Activated CD4-positive, alpha-beta T cell treated with anti-CD3 and anti-CD28 coated beads, Interleukin-2, amount 10 ng/mL, durations not matched to agents 24 days and 14 days (primary cell): Measurements from ENCODE around the gene HSPG2. TPM values are rescaled to one million over a fixed set of nuclear protein-coding genes. Genes with fewer than 3 reads are reported as not detected.
A peak's percentile ranks its signal among the peaks of the same experiment; 100 is the strongest.

Experiments
- DNase-seq: peaks from one replicate; pipeline ENCODE4 v3.0.0; 2022
- H3K27ac Mint-ChIP-seq: one replicate; pipeline ENCODE4 v1.8.0; 2022; ENCODE audit warnings: mild to moderate bottlenecking, mixed read lengths
- H3K27me3 Mint-ChIP-seq: one replicate; pipeline ENCODE4 v1.8.0; 2022; ENCODE audit warnings: mixed read lengths
- H3K36me3 Mint-ChIP-seq: one replicate; pipeline ENCODE4 v1.8.0; 2022; ENCODE audit warnings: low read depth, mild to moderate bottlenecking, mixed read lengths
- H3K4me1 Mint-ChIP-seq: one replicate; pipeline ENCODE4 v1.8.0; 2021; ENCODE audit warnings: mixed read lengths
- H3K4me3 Mint-ChIP-seq: one replicate; pipeline ENCODE4 v1.8.0; 2022; ENCODE audit warnings: mild to moderate bottlenecking, moderate library complexity, mixed read lengths
- H3K9me3 Mint-ChIP-seq: one replicate; pipeline ENCODE4 v1.8.0; 2021; ENCODE audit warnings: mixed read lengths
- intact Hi-C: fragments of 100-400 bp; cut with micrococcal nuclease; formaldehyde crosslinking; loops from one replicate; pipeline ENCODE4 v1.15.1; 2023
- total RNA-seq: library from RNA; stranded (reverse); gene quantifications from 2 replicates; pipeline ENCODE4 v1.2.3, GENCODE V29; 2022

The HSPG2 gene
- total RNA-seq, 1 donor from 2014 or later = 6.2 TPM

GRCh38 chr1:21907079-21907418 is 30.1 kb downstream of the HSPG2 start:
- no peak overlapping the region for H3K27ac Mint-ChIP-seq
- H3K4me1 Mint-ChIP-seq = peaks cover 17% of the 10 kb centered on the region
- H3K27me3 Mint-ChIP-seq = no peaks in the 10 kb centered on the region
- H3K9me3 Mint-ChIP-seq = no peaks in the 10 kb centered on the region
- intact Hi-C loops = no loop called here
- no peaks in the 10 kb centered on the region for H3K36me3 Mint-ChIP-seq
- DNase-seq = no peak
- H3K4me3 Mint-ChIP-seq = no peak overlapping the region

GRCh38 chr1:21906173-21907078 is 30.7 kb downstream of the HSPG2 start:
- DNase-seq = no peak
- Mint-ChIP-seq H3K4me3 (no peak overlapping the region), H3K36me3 (no peaks in the 10 kb centered on the region), H3K27me3 (no peaks in the 10 kb centered on the region), H3K9me3 (no peaks in the 10 kb centered on the region), H3K27ac (no peak overlapping the region), H3K4me1 (peaks cover 17% of the 10 kb centered on the region)
- intact Hi-C loops = no loop called here

DNA sequence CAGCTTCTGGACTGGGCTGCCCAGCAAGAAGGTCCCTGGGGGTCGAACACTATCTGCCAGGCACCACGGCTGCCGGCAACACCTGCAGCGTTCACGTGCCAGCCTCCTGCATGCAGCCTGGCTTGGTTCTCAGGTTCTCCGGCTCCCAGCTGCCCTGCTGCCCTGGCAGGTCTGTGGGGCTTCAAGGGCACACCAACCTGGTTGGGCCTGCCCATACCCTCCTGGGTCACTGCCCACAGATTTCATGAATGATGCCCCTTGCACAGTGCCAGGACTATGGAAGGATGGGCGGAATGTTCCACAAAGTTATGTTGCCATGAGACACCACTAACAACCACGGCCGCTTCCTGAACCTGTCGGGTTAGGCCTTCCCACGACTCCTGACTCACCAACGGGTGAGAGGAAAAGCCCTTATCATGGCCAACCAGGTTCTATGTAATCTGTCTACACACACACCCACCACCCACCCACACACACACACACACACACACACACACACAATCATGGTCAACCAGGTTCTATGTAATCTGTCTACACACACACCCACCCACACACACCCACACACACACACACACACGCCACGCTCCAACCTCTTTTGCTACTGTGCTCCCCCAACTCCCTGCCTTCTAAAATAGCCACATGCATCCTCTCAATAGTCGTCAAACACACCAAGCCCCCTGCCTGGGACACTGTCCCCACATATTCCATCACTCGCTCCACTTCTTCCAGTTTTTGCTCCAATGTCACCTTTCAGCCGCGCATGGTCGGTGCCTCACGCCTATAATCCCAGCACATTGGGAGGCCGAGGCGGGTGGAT is 32.2 kb downstream of the HSPG2 start:
- no peaks in the 10 kb centered on the region for H3K27me3 Mint-ChIP-seq

GRCh38 chr1:21904454-21904703 is 32.7 kb downstream of the HSPG2 start:
- H3K36me3 Mint-ChIP-seq = no peaks in the 10 kb centered on the region
- H3K27ac Mint-ChIP-seq = no peak overlapping the region
- H3K4me3 Mint-ChIP-seq = no peak overlapping the region
- intact Hi-C loops = no loop called here
- no peaks in the 10 kb centered on the region for H3K9me3 Mint-ChIP-seq
- no peaks in the 10 kb centered on the region for H3K27me3 Mint-ChIP-seq
- peaks cover 10% of the 10 kb centered on the region for H3K4me1 Mint-ChIP-seq
- DNase-seq = no peak

More for the DNA sequence above, 32.2 kb downstream of the HSPG2 start:
- no peaks in the 10 kb centered on the region for H3K36me3 Mint-ChIP-seq
- H3K4me3 Mint-ChIP-seq = no peak overlapping the region
- no peaks in the 10 kb centered on the region for H3K9me3 Mint-ChIP-seq
- H3K4me1 Mint-ChIP-seq = peaks cover 15% of the 10 kb centered on the region
- intact Hi-C loops = no loop called here
- peak; percentile 60 for DNase-seq
- H3K27ac Mint-ChIP-seq = peak overlapping the region; percentile 69

GRCh38 chr1:21903638-21904453 is 33.3 kb downstream of the HSPG2 start:
- no peak overlapping the region for H3K4me3 Mint-ChIP-seq
- peak overlapping the region; percentile 62 for H3K27ac Mint-ChIP-seq
- H3K4me1 Mint-ChIP-seq = peaks cover 10% of the 10 kb centered on the region
- H3K27me3 Mint-ChIP-seq = no peaks in the 10 kb centered on the region
- H3K9me3 Mint-ChIP-seq = no peaks in the 10 kb centered on the region
- DNase-seq = no peak
- no peaks in the 10 kb centered on the region for H3K36me3 Mint-ChIP-seq
- intact Hi-C loops = no loop called here

GRCh38 chr1:21902026-21903012 is 34.8 kb downstream of the HSPG2 start:
- no peak overlapping the region for H3K27ac Mint-ChIP-seq
- no peaks in the 10 kb centered on the region for H3K27me3 Mint-ChIP-seq
- H3K36me3 Mint-ChIP-seq = no peaks in the 10 kb centered on the region
- H3K4me3 Mint-ChIP-seq = no peak overlapping the region
- H3K4me1 Mint-ChIP-seq = peaks cover 10% of the 10 kb centered on the region
- H3K9me3 Mint-ChIP-seq = no peaks in the 10 kb centered on the region
- no peak for DNase-seq
- intact Hi-C loops = no loop called here

- Mint-ChIP-seq H3K9me3 (no peaks in the 10 kb centered on the region), H3K27me3 (no peaks in the 10 kb centered on the region), H3K27ac (no peak overlapping the region), H3K36me3 (no peaks in the 10 kb centered on the region), H3K4me3 (no peak overlapping the region), H3K4me1 (peaks cover 10% of the 10 kb centered on the region)
- DNase-seq = no peak
- intact Hi-C loops = no loop called here
Measured at GRCh38 chr1:21901473-21901847, 35.6 kb downstream of the HSPG2 start.

DNA sequence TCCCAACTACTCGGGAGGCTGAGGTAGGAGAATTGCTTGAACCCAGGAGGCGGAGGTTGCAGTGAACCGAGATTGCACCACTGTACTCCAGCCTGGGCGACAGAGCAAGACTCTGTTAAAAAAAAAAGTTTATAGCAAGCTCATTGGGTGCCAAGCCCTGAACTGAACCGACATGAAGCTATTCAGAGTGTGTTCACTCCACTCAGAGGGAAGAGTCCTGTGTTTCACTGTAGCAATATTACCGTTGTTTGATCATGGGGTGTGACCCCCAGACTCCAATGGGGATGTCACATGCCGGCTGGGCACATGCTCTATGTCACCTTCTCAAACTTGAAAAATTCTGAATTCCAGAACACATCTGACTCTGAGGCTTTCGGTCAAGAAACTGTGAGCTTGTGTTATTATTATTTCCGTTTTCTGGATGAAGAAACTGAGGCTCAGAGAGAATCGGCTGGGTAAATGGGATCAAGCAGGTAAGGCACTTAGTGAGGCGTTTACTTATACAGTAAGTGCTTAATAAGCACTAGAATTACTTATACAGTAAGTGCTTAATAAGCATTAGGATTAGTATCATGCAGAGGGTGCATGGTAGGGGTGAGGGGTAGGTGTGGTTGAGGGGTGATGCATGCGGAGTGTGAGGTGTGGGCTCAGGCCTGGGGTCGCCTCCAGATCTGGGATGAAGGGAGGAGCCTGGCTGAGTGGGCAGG is 36.2 kb downstream of the HSPG2 start:
- no peaks in the 10 kb centered on the region for H3K36me3 Mint-ChIP-seq
- no peak overlapping the region for H3K4me3 Mint-ChIP-seq
- no peaks in the 10 kb centered on the region for H3K27me3 Mint-ChIP-seq
- DNase-seq = no peak
- intact Hi-C loops = no loop called here
- no peak overlapping the region for H3K27ac Mint-ChIP-seq
- H3K9me3 Mint-ChIP-seq = no peaks in the 10 kb centered on the region
- peaks cover 10% of the 10 kb centered on the region for H3K4me1 Mint-ChIP-seq

- intact Hi-C loops = no loop called here
- no peaks in the 10 kb centered on the region for H3K9me3 Mint-ChIP-seq
- H3K4me3 Mint-ChIP-seq = no peak overlapping the region
- peaks cover 6% of the 10 kb centered on the region for H3K4me1 Mint-ChIP-seq
- H3K27ac Mint-ChIP-seq = no peak overlapping the region
- H3K36me3 Mint-ChIP-seq = no peaks in the 10 kb centered on the region
- DNase-seq = no peak
- H3K27me3 Mint-ChIP-seq = no peaks in the 10 kb centered on the region
Measured at GRCh38 chr1:21899987-21900386, 37.1 kb downstream of the HSPG2 start.

DNA sequence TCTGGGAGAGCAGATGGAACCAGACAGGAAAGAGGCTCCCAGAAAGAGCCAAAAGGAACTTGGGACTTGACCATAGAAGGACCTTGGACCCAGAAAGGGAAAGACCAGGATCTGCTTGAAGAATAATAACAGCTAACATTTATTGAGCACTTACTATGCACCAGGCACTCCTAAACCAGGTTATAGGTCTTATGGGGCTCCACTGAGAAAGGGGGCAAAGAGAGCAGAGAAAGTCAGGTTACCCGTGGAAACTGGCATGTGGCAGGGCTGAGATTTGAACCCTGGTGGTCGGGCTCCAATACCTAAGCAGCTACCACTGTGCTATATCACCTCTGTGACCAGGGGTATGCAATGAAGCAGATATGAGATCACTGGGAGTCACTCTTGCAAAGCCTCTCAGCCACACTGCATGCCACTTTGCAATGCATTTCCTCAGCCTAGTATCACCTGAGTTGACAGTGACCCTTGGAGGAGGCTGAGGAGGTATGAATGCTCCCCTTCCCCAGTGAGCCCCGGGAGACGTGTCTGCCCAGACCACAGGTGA is 37.8 kb downstream of the HSPG2 start:
- Mint-ChIP-seq H3K4me1 (peaks cover 3% of the 10 kb centered on the region), H3K9me3 (no peaks in the 10 kb centered on the region), H3K27ac (no peak overlapping the region), H3K4me3 (no peak overlapping the region), H3K36me3 (no peaks in the 10 kb centered on the region), H3K27me3 (no peaks in the 10 kb centered on the region)
- intact Hi-C loops = no loop called here
- no peak for DNase-seq

DNA sequence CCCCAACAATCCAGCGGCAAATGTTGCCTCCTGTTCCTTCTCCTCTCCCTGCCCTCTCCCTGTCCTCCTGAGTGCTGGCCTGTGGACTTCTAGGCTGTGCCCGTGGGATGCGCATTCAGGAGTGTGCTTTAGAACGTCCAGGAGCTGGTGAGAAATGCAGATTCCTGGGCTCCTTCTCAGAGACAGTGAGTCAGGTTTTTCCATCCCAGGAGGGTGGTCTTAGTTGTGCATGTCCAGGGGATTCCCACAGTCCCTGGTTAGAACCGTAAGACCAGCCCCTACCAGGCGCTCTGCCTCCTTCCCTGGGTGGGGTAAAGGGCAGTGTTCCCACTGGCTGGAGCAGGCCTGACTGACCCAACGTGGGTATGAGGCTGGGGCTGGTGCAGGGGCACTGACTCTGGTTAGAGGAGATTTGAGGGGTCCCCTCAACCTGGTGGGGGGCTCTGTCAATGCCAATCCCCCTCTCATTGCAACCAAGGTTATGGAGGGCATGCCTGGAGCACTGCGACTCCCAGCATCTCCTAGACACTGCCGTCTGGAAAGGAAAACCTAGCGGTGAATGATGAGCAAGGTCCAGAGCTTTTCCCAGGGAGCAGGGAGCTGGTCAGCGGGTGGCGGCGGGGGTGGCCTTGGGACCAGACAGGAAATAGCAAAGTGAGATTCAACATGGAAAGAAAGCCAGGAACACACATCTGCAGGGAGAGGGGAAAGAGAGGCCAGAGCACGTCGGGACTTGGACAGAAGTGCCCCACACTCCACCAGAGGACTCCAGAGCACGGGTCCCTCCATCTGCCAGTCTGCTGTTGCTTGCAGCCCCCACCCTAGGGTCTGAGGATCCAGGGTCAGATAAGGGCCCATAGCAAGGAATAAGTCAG is 38.5 kb downstream of the HSPG2 start:
- Mint-ChIP-seq H3K27me3 (no peaks in the 10 kb centered on the region), H3K27ac (no peak overlapping the region), H3K4me1 (no peaks in the 10 kb centered on the region), H3K9me3 (no peaks in the 10 kb centered on the region), H3K36me3 (no peaks in the 10 kb centered on the region), H3K4me3 (no peak overlapping the region)
- no peak for DNase-seq
- intact Hi-C loops = no loop called here

DNA sequence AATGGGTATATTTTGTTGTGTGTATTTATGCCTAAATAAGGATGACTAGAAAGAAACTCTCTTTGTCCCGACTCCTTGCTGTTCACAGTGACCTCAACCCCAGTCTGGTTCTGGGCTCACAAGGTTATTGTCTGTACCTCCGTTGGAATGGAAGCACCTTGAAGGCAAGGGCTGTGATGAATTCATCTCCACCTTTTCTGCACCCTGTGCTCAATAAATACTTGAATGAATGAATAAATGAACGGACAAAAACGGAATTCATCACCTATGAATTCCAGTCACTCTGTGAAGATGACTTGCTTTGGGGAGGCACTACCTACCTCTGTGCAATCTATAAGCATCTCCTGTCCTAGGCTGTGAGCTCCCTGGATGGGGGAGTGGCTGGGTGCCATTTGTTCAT is 39.3 kb downstream of the HSPG2 start:
- Mint-ChIP-seq H3K4me3 (no peak overlapping the region), H3K9me3 (no peaks in the 10 kb centered on the region), H3K36me3 (no peaks in the 10 kb centered on the region), H3K27ac (no peak overlapping the region), H3K4me1 (no peaks in the 10 kb centered on the region), H3K27me3 (no peaks in the 10 kb centered on the region)
- no peak for DNase-seq
- intact Hi-C loops = no loop called here
